NT2/D1 (cell line): ENCODE measurements around the gene SLC7A10.

Experiments
- DNase-seq: peaks from one replicate; pipeline ENCODE4 v3.0.0-alpha.2; 2011; ENCODE audit warnings: low read depth, low spot score
- H3K27me3 ChIP-seq: 2 replicates; pipeline ENCODE4 v1.6.0; 2011; ENCODE audit warnings: mild to moderate bottlenecking; ENCODE audit not compliant: insufficient read length, insufficient read depth
- H3K36me3 ChIP-seq: 2 replicates; pipeline ENCODE4 v1.6.1; 2011; ENCODE audit warnings: mild to moderate bottlenecking, low read length, mixed read lengths; ENCODE audit not compliant: insufficient read depth, insufficient read length
- H3K4me1 ChIP-seq: 2 replicates; pipeline ENCODE4 v1.5.1; 2011; ENCODE audit not compliant: insufficient read depth, insufficient read length
- H3K4me3 ChIP-seq: 2 replicates; pipeline ENCODE4 v1.5.1; 2011; ENCODE audit warnings: low read depth; ENCODE audit not compliant: insufficient read length
- H3K9ac ChIP-seq: 2 replicates; pipeline ENCODE4 v1.6.0; 2011; ENCODE audit warnings: low read depth; ENCODE audit not compliant: insufficient read length
- H3K9me3 ChIP-seq: 2 replicates; pipeline ENCODE4 v1.5.1; 2011; ENCODE audit warnings: mild to moderate bottlenecking, low read length; ENCODE audit not compliant: insufficient read depth
- SUZ12 ChIP-seq: IDR thresholded peaks from 2 replicates; pipeline ENCODE4 v1.6.1; 2011; ENCODE audit not compliant: insufficient read length, insufficient read depth; ENCODE audit errors: extremely low read depth
- YY1 ChIP-seq: IDR thresholded peaks from 2 replicates; pipeline ENCODE4 v1.6.1; 2011; ENCODE audit not compliant: insufficient read length, insufficient read depth
- ZNF274 ChIP-seq: IDR thresholded peaks from 2 replicates; pipeline ENCODE4 v1.6.1; 2011; ENCODE audit warnings: mild to moderate bottlenecking, low read depth, low read length

The SLC7A10 gene

DNA sequence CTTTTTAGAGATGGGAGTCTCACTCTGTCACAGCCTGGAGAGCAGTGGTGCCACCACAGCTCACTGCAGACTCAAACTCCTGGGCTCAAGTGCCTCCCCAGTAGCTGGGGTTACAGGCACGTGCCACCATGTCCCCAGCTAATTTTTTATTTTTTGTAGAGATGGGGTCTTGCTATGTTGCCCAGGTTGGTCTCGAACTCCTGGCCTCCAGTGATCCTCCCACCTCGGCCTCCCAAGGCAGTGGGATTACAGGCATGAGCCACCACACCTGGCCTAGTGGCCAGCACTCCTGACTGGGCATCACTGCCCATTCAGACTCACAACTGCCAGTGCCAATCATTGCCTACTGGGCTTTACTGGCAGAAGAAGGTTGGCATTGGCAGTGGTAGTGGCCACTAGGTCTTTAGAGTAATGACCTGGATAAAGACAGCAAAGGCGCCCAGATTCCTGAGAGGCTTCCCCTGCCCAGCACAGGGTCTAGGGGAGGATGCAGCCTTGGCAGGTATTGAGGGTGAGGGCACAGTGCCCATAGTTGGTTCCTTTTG lies 26.8 kb upstream of the SLC7A10 start:
- no peak overlapping the region for H3K9ac ChIP-seq
- no peak overlapping the region for H3K4me3 ChIP-seq
- TF ChIP-seq ZNF274 = no peak
- TF ChIP-seq YY1 = no peak
- TF ChIP-seq SUZ12 = no peak
- no peaks in the 10 kb centered on the region for H3K36me3 ChIP-seq
- H3K4me1 ChIP-seq = peaks cover 20% of the 10 kb centered on the region
- no peaks in the 10 kb centered on the region for H3K27me3 ChIP-seq
- no peak for DNase-seq
- no peaks in the 10 kb centered on the region for H3K9me3 ChIP-seq

DNA sequence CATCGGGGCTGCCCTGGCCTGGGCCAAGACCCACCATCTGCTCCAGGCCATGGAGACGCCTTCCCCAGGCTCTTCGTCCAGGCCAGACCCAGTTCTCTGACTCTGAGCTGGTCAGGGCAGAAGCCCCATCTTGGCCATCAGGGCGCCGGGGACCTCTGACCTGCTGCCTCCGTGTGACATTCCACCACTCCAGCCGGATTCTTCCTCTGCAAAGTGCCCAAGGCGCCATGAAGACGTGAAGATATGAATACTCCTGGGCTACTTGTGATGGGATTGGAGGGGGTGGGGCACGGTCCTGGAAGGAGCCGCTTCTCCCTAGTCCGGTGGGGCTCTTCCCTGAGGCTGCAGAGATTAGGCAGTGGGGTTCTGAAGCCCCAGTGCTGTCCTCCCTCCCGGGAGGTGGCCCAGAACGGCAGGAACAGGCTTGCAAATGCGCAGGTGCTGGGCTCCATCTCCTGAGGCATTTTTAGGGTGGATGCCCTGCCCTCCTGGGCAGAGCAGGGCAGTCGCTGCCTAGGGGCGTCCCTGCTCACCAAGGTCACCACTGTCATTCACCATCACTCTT lies 26.0 kb upstream of the SLC7A10 start:
- no peak for TF ChIP-seq YY1
- Histone ChIP-seq H3K9me3 (no peaks in the 10 kb centered on the region), H3K4me3 (no peak overlapping the region), H3K9ac (no peak overlapping the region), H3K4me1 (peaks cover 20% of the 10 kb centered on the region), H3K27me3 (no peaks in the 10 kb centered on the region), H3K36me3 (no peaks in the 10 kb centered on the region)
- DNase-seq = no peak

DNA sequence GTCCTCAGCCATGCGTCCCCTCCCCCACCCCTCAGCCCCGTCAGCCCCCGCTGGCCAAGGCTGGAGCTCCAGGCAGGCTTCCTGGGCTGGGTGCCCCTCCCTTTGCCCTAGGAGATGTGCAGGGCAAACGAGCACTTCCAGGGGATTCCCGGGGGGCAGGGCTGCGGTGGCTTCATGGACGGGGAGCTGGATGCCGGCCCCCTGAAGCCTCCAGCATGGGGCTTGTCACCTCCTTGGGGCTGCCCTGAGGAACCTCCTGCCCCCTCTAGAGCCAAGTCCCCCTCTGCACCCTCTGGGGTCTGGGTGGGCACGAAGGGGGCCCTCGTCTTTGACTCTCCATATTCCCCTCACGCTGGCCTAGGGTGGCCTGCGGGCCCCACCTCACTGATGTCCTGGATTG lies 25.4 kb upstream of the SLC7A10 start:
- H3K4me1 ChIP-seq = peaks cover 20% of the 10 kb centered on the region
- H3K9ac ChIP-seq = no peak overlapping the region
- H3K9me3 ChIP-seq = peaks cover 4% of the 10 kb centered on the region
- no peaks in the 10 kb centered on the region for H3K27me3 ChIP-seq
- DNase-seq = no peak
- no peak overlapping the region for H3K4me3 ChIP-seq
- no peaks in the 10 kb centered on the region for H3K36me3 ChIP-seq
- TF ChIP-seq YY1 (no peak), ZNF274 (no peak), SUZ12 (no peak)

GRCh38 chr19:33250500-33250899 lies 24.9 kb upstream of the SLC7A10 start:
- H3K9me3 ChIP-seq = peaks cover 10% of the 10 kb centered on the region
- no peak overlapping the region for H3K4me3 ChIP-seq
- peaks cover 20% of the 10 kb centered on the region for H3K4me1 ChIP-seq
- H3K9ac ChIP-seq = no peak overlapping the region
- no peak for DNase-seq
- no peak for TF ChIP-seq YY1
- no peak for TF ChIP-seq SUZ12
- TF ChIP-seq ZNF274 = no peak
- H3K27me3 ChIP-seq = no peaks in the 10 kb centered on the region
- no peaks in the 10 kb centered on the region for H3K36me3 ChIP-seq

DNA sequence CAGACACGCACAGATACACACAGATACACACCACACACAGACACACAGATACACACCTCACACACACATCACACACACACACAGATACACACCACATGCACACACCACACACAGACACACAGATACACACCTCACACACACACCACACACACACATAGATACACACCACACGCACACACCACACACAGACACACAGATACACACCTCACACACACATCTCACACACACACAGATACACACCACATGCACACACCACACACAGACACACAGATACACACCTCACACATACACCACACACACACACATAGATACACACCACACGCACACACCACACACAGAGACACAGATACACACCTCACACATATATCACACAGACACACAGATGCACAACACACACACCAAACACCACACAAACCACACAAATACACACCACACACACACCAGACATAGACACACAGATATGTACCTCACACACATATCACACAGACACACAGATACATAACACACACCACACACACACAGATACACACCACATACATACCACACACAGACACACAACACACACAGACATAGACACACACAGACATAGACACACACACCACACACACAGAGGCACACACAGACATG lies 24.2 kb upstream of the SLC7A10 start:
- Histone ChIP-seq H3K36me3 (no peaks in the 10 kb centered on the region), H3K4me1 (peaks cover 20% of the 10 kb centered on the region), H3K9me3 (peaks cover 16% of the 10 kb centered on the region), H3K4me3 (no peak overlapping the region), H3K9ac (no peak overlapping the region), H3K27me3 (no peaks in the 10 kb centered on the region)
- TF ChIP-seq YY1 (no peak), SUZ12 (no peak), ZNF274 (no peak)
- no peak for DNase-seq

DNA sequence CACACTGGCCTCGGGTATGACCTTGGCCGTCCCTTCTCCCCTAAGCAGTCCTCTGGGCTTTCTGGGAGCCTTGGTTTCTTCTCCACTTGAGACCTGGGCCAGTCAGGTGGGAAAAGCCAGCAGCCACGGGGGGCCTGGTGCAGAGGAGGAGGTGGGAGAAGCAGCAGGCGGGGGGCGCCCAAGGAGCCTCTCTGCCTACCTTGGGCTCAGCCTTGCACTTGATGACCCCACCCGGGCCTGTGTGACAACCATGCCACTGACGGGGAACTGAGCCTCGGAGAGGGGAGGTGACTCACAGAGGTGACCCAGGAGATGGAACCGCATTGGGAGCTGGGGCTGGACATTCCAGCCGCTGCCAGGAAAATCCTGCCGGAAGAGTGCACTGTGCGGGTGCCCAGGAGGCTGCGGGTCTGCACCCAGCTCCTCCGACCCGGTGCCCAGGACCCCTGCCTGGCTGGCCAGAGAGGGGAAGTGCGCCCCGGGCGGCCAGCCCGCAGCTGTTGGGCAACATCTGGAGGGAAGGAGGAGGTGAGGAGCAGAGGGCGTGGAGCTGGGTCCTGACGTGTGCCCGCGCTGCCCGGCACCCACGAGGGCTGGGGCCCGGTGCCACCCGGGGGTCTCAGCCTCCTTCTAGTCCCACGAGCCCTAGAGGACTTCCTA lies 23.4 kb upstream of the SLC7A10 start:
- H3K4me3 ChIP-seq = no peak overlapping the region
- H3K9me3 ChIP-seq = peaks cover 17% of the 10 kb centered on the region
- DNase-seq = no peak
- H3K36me3 ChIP-seq = no peaks in the 10 kb centered on the region
- H3K4me1 ChIP-seq = peaks cover 20% of the 10 kb centered on the region
- TF ChIP-seq YY1 (no peak), SUZ12 (no peak), ZNF274 (no peak)
- no peak overlapping the region for H3K9ac ChIP-seq
- H3K27me3 ChIP-seq = no peaks in the 10 kb centered on the region

DNA sequence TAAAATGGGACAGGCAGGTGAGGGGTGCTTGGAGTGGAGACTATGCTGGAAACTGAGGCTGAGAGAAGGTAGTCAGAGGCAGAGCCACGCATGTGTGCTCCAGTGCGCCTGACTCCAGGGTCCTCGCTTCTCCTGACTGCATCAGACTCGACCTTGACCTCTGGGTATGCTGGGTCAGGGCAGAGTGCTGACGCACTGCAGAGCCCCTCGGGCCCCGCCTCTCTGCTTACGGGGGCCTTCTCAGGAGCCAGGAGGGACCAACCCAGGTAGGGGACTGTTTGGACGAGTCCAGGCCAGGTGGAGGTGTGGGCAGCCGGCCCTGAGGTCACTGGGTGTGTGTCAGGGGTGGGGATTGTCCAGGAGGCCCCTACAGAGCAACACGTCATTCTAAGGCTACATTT lies 22.9 kb upstream of the SLC7A10 start:
- H3K9me3 ChIP-seq = peaks cover 17% of the 10 kb centered on the region
- no peak for TF ChIP-seq YY1
- no peak for TF ChIP-seq SUZ12
- no peak for TF ChIP-seq ZNF274
- no peak overlapping the region for H3K9ac ChIP-seq
- H3K4me1 ChIP-seq = peaks cover 20% of the 10 kb centered on the region
- no peak for DNase-seq
- no peaks in the 10 kb centered on the region for H3K27me3 ChIP-seq
- H3K4me3 ChIP-seq = no peak overlapping the region
- H3K36me3 ChIP-seq = no peaks in the 10 kb centered on the region

DNA sequence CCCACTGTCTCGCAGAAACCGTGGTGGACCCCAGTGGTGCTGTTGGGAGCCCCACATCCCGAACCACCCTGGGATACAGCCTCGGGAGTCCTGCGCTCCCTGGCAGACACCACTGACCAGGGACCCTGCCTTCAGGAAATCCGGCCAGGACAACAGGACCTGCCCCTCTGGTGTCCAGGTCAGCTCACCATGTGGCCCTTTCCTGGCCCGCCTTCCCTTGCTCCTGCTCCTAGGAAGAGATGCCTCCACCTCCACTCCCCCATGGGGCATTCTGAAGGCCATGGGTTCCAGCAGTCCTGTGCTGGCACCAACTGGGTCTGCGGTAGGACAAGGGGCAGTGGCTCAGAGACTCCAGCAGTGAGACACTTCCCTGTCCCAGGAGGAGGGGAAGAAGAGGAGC lies 22.5 kb upstream of the SLC7A10 start:
- Histone ChIP-seq H3K4me3 (no peak overlapping the region), H3K27me3 (no peaks in the 10 kb centered on the region), H3K9ac (no peak overlapping the region), H3K4me1 (peaks cover 19% of the 10 kb centered on the region), H3K9me3 (peaks cover 17% of the 10 kb centered on the region), H3K36me3 (no peaks in the 10 kb centered on the region)
- DNase-seq = no peak
- TF ChIP-seq ZNF274 = no peak
- TF ChIP-seq SUZ12 = no peak
- TF ChIP-seq YY1 = no peak
